Measurements from ENCODE around the gene UBE2D1.
A peak's percentile ranks its signal among the peaks of the same experiment; 100 is the strongest.

Gene UBE2D1

DNA sequence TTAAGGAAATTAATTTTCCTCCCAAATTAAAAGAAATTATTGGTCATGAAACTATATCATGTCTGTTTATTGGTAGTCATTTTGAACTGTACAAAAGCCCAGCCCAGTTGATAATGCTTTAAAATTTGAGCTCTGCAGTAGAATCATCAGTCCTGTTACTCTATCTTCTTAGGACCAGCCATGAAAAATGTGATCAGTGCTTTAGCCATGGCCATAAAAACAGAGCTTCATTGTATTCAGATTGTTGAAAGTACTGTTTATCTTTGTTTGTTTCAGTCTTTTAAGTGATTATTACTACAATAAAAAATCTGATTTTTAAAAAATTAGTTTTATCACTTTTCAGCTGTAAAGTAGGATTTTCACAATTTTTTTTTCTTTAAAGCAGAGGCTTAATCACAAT lies 36.7 kb downstream of the UBE2D1 start:
- Histone ChIP-seq H3K27ac (no peak overlapping the region), H3K36me3 (replicated peaks) (no peaks in the 10 kb centered on the region), H3K27me3 (replicated peaks) (no peaks in the 10 kb centered on the region), H3K4me3 (ENCODE audit: low read depth, low read length) (no peak overlapping the region)
- DNase-seq, result no peak
- in situ Hi-C loops (cut with HindIII; ENCODE audit: low pct_ligation_motif_present, low sequenced_read_pairs), result no loop called here
- TF ChIP-seq, protein P1, sequence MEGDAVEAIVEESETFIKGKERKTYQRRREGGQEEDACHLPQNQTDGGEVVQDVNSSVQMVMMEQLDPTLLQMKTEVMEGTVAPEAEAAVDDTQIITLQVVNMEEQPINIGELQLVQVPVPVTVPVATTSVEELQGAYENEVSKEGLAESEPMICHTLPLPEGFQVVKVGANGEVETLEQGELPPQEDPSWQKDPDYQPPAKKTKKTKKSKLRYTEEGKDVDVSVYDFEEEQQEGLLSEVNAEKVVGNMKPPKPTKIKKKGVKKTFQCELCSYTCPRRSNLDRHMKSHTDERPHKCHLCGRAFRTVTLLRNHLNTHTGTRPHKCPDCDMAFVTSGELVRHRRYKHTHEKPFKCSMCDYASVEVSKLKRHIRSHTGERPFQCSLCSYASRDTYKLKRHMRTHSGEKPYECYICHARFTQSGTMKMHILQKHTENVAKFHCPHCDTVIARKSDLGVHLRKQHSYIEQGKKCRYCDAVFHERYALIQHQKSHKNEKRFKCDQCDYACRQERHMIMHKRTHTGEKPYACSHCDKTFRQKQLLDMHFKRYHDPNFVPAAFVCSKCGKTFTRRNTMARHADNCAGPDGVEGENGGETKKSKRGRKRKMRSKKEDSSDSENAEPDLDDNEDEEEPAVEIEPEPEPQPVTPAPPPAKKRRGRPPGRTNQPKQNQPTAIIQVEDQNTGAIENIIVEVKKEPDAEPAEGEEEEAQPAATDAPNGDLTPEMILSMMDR (IDR thresholded peaks at IDR 0.05; ENCODE audit: low read depth, low read length, missing control alignments), result no peak

GRCh38 chr10:58372607-58373441 lies 38.0 kb downstream of the UBE2D1 start:
- Histone ChIP-seq H3K27ac (no peak overlapping the region), H3K27me3 (replicated peaks) (no peaks in the 10 kb centered on the region), H3K4me3 (ENCODE audit: low read depth, low read length) (no peak overlapping the region), H3K36me3 (replicated peaks) (no peaks in the 10 kb centered on the region)
- in situ Hi-C loops (cut with HindIII; ENCODE audit: low pct_ligation_motif_present, low sequenced_read_pairs), result no loop called here
- DNase-seq, result no peak
- TF ChIP-seq, protein P1 (IDR thresholded peaks at IDR 0.05; ENCODE audit: low read depth, low read length, missing control alignments), result no peak

DNA sequence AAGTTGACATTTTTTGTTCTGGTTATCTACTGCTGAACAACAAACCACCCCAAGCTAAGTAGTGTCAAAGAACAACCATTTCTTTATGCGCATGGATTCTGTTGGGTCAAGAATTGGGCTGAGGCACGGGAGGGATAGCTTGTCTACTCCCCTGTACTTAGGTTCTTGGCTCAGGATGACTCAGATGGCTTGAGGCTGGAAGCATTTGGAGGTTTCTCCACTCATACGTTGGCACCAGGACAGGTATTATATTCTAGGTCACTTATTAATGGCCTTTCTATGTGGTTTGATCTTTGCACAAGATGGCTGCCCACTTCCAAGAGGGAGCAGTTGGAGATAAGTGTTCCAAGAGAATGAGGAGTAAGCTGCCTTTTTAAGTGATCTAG lies 38.6 kb downstream of the UBE2D1 start:
- in situ Hi-C loops (cut with HindIII; ENCODE audit: low pct_ligation_motif_present, low sequenced_read_pairs), result no loop called here
- DNase-seq, result no peak
- TF ChIP-seq, protein P1 (IDR thresholded peaks at IDR 0.05; ENCODE audit: low read depth, low read length, missing control alignments), result no peak

DNA sequence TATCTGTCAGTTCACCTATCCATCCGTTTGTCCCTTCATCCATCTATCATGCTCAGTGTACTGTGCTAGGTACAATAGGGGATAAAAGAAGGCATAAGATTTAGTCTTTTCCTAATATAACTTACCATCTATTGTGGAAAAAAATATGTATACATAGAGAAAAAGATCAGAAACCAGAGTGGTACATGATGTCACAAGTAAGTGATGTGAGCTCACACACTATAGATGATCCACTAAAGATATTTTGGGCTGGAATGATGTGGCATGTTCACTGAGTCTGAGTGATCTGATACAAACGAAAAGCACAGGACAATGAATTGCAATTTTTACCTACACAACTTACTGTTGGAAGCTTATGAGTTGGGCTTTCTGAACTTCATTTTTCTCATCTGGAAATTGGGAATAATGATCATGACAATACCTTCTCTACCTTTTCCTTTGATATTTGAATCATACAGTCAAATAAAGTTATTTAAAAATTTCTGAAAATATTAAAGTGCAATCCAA lies 47.7 kb downstream of the UBE2D1 start:
- Histone ChIP-seq H3K4me3 (ENCODE audit: low read depth, low read length) (no peak overlapping the region), H3K27me3 (replicated peaks) (no peaks in the 10 kb centered on the region), H3K36me3 (replicated peaks) (no peaks in the 10 kb centered on the region), H3K27ac (no peak overlapping the region)
- TF ChIP-seq, protein P1 (IDR thresholded peaks at IDR 0.05; ENCODE audit: low read depth, low read length, missing control alignments), result no peak
- in situ Hi-C loops (cut with HindIII; ENCODE audit: low pct_ligation_motif_present, low sequenced_read_pairs), result no loop called here
- DNase-seq, result no peak

More for the DNA sequence above, 38.6 kb downstream of the UBE2D1 start:
- H3K4me3 ChIP-seq (ENCODE audit: low read depth, low read length), result no peak overlapping the region
- no peak overlapping the region for H3K27ac ChIP-seq
- no peaks in the 10 kb centered on the region for H3K27me3 ChIP-seq (replicated peaks)
- H3K36me3 ChIP-seq (replicated peaks), result no peaks in the 10 kb centered on the region

DNA sequence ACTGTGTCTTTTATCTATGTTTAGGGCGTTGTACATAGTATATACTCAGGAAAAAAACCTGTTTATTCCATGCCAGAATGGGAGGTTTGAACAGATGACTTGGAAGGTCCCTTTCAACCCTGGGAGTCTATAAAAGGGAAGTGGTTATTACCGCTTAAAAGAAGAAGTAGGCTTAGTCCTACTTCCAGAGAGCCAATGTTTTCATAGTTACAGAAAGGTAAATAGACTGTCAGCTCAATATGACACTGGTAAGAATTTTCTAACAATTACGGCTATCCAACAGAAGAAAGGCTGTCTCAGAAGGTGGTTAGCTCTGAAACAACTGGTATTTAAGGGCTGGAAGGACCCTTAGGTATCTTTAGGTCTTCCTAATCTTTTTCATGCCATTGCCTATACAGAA lies 49.3 kb downstream of the UBE2D1 start:
- TF ChIP-seq, protein P1 (IDR thresholded peaks at IDR 0.05; ENCODE audit: low read depth, low read length, missing control alignments), result no peak
- no peaks in the 10 kb centered on the region for H3K36me3 ChIP-seq (replicated peaks)
- H3K27ac ChIP-seq, result no peak overlapping the region
- in situ Hi-C loops (cut with HindIII; ENCODE audit: low pct_ligation_motif_present, low sequenced_read_pairs), result no loop called here
- H3K4me3 ChIP-seq (ENCODE audit: low read depth, low read length), result peak overlapping the region; percentile 89
- DNase-seq, result no peak
- H3K27me3 ChIP-seq (replicated peaks), result no peaks in the 10 kb centered on the region

All from brain microvascular endothelial cell (primary cell).